IMR-90 (cell line): Measurements from ENCODE around the gene IRAG1.

Source experiments
- BHLHE40 ChIP-seq: fragments of 150-350 bp; IDR thresholded peaks from 2 replicates; pipeline ENCODE4 v1.6.1; 2016; ENCODE audit warnings: mild to moderate bottlenecking, low read depth, low read length
- CEBPB ChIP-seq: IDR thresholded peaks from 2 replicates; pipeline ENCODE4 v1.6.1; 2012; ENCODE audit warnings: low read depth, low read length, improper control_type of control experiment
- CHD1 ChIP-seq: IDR thresholded peaks from 2 replicates; pipeline ENCODE4 v1.6.1; 2012; ENCODE audit warnings: low read depth, low read length, improper control_type of control experiment
- FOS ChIP-seq: fragments of 150-350 bp; IDR thresholded peaks from 2 replicates; pipeline ENCODE4 v1.6.1; 2016; ENCODE audit warnings: low read depth, low read length
- MAZ ChIP-seq: IDR thresholded peaks from 2 replicates; pipeline ENCODE4 v1.6.1; 2012; ENCODE audit warnings: low read depth, mild to moderate bottlenecking, low read length, improper control_type of control experiment, moderate library complexity, borderline replicate concordance
- MXI1 ChIP-seq: IDR thresholded peaks from 2 replicates; pipeline ENCODE4 v1.6.1; 2012; ENCODE audit warnings: low read depth, mild to moderate bottlenecking, low read length, moderate library complexity, borderline replicate concordance
- POLR2A ChIP-seq: IDR thresholded peaks from 2 replicates; pipeline ENCODE4 v1.6.1; 2012; ENCODE audit warnings: mild to moderate bottlenecking, low read depth, low read length
- RAD21 ChIP-seq: IDR thresholded peaks from 2 replicates; pipeline ENCODE4 v1.6.1; 2012; ENCODE audit warnings: low read length, improper control_type of control experiment
- RCOR1 ChIP-seq: IDR thresholded peaks from 2 replicates; pipeline ENCODE4 v1.6.1; 2012; ENCODE audit warnings: mild to moderate bottlenecking, low read length, improper control_type of control experiment; ENCODE audit not compliant: insufficient replicate concordance
- RFX5 ChIP-seq: IDR thresholded peaks from 2 replicates; pipeline ENCODE4 v1.8.0; 2012; ENCODE audit warnings: low read depth, mild to moderate bottlenecking, low read length, moderate library complexity
- SMC3 ChIP-seq: fragments of 150-350 bp; IDR thresholded peaks from 2 replicates; pipeline ENCODE4 v1.6.1; 2016; ENCODE audit warnings: low read depth, mild to moderate bottlenecking, antibody characterized with exemption, low read length, moderate library complexity
- USF2 ChIP-seq: fragments of 150-350 bp; IDR thresholded peaks from 2 replicates; pipeline ENCODE4 v1.6.1; 2017; ENCODE audit warnings: mild to moderate bottlenecking, antibody characterized with exemption, low read length, low read depth
- TF ChIP-seq, protein P1 (sequence below): conservative IDR thresholded peaks from 2 replicates; pipeline ENCODE4 v1.5.1; 2012; ENCODE audit warnings: mild to moderate bottlenecking, low read depth, low read length, improper control_type of control experiment
- TF ChIP-seq, protein P2 (sequence below): fragments of 150-350 bp; IDR thresholded peaks from 2 replicates; pipeline ENCODE4 v1.6.1; 2016; ENCODE audit warnings: low read depth, mild to moderate bottlenecking, low read length, moderate library complexity, borderline replicate concordance

DNA sequence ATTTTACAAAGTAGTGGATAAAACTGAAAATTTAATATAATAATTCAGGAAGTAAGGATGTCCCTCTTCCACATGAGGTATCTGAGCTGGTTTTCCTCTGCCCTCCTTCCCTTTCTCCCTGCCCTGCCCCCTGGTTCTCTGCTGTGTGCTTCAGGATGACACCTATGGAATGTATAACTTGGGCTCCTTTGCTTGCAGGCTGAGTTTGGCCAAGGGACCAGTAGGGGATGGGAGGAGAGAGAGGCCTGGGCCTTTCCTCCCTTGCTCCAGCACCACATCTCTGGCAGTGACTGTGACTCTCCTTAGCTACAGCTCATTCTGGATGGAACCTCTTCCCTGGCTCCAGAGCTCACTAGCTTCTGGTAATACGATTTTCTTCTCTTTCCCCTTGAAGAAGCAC is 10.1 kb downstream of the IRAG1 start:
- TF ChIP-seq, protein P1, sequence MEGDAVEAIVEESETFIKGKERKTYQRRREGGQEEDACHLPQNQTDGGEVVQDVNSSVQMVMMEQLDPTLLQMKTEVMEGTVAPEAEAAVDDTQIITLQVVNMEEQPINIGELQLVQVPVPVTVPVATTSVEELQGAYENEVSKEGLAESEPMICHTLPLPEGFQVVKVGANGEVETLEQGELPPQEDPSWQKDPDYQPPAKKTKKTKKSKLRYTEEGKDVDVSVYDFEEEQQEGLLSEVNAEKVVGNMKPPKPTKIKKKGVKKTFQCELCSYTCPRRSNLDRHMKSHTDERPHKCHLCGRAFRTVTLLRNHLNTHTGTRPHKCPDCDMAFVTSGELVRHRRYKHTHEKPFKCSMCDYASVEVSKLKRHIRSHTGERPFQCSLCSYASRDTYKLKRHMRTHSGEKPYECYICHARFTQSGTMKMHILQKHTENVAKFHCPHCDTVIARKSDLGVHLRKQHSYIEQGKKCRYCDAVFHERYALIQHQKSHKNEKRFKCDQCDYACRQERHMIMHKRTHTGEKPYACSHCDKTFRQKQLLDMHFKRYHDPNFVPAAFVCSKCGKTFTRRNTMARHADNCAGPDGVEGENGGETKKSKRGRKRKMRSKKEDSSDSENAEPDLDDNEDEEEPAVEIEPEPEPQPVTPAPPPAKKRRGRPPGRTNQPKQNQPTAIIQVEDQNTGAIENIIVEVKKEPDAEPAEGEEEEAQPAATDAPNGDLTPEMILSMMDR: no peak
- TF ChIP-seq POLR2A (no peak), RAD21 (no peak), CEBPB (no peak), FOS (no peak), RFX5 (no peak), MXI1 (no peak), USF2 (no peak), CHD1 (no peak), SMC3 (no peak), BHLHE40 (no peak), MAZ (no peak), RCOR1 (no peak)
- TF ChIP-seq, protein P2, sequence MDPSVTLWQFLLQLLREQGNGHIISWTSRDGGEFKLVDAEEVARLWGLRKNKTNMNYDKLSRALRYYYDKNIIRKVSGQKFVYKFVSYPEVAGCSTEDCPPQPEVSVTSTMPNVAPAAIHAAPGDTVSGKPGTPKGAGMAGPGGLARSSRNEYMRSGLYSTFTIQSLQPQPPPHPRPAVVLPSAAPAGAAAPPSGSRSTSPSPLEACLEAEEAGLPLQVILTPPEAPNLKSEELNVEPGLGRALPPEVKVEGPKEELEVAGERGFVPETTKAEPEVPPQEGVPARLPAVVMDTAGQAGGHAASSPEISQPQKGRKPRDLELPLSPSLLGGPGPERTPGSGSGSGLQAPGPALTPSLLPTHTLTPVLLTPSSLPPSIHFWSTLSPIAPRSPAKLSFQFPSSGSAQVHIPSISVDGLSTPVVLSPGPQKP: no peak
